Head of caudate nucleus (tissue), 42 donors: ENCODE measurements around the gene SLC35G2.
"Not testable (repeated sequence)": the region's sequence is repeated elsewhere in the genome, so short reads cannot be mapped to it uniquely, and the experiment has no call there.

Experiments
- DNase-seq, 42 donors: peaks; one replicate each; pipeline versions ENCODE4 v3.0.0 to v3.0.0-alpha.2; 2020 to 2021; ENCODE audit warnings: mixed read lengths in 7 of 42
- intact Hi-C: fragments of 100-400 bp; cut with DNase I; formaldehyde crosslinking; loops from one replicate; pipeline ENCODE4 v1.15.0; 2022

SLC35G2 gene

DNA sequence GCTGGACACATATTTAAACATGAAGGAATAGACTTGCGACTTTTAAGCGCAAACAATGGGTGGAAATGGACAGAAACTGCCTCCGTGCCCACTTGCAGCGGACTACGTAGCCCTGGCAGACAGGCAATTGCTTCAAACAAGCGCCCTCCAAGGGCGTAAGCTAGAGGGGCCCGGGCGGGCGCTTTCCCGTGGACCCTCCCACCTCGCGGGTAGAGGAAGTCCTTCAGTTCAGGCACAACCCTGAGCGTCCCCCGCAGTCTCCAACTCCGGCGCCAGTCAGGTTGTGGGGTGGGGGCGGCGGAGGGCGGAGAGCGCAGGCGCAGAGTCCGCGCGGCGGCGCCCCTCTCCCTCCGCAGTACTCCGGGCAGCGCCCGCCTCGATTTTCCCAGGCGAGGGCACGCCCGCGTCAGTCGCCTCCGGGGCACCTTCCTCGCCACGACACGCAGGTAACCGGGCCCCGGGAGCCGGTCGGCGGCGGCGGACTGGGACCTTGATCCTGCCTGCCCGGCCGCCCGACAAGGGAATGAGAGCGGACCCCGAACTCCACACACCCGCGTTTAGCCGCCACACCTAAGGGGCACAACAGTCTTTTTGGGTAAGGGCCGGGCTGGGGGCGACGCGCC lies at the start of gene SLC35G2:
Gene SLC35G2, plus strand, starts transcription at position 358 of the 623 bp plus-strand sequence. CDS start 35,335 bp downstream, outside the sequence.
- intact Hi-C loops: loop anchor here (2.0 kb wide), 1 partner anchor 66 kb away; the partner anchor contains the start of gene STAG1
- peak; percentile 37 to 85 (median 70) for DNase-seq

DNA sequence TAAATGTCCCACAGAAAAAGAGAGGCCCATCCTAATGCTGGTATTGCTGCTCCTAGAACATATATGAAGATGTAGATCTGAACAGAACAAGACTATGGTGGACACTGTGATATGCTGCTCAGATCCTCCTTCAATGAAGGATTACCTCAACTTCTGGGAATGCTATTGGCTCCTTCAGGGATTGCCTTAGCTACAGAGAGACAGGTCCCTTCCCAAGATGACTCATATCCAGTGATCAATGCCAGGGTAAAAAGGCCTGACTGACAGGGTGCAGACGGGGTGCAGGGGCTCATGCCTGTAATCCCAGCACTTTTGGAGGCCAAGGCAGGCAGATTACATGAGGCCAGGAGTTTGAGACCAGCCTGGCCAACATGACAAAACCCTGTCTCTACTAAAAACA lies 46.2 kb upstream of the SLC35G2 start:
- no peak for DNase-seq
- intact Hi-C loops: no loop called here

DNA sequence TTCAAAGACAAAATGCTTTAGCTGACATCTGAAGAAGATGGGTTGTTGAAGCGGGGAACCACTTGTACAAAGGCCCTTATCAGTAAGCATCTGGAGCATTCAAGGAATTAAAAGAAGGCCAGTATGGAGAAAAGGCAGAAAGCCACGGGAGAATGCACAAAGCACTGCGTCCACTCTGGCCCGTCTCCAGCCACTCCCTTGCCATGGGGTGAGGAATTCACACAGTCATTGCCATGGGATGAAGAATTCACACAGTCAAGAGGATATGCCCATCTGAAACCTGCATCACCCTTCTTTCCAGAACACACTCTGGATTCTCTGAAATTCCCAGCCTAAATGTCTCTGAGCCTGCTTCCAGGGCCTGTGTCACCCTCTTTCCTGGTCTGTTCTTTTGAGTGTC lies 40.1 kb upstream of the SLC35G2 start:
- DNase-seq: no peak
- intact Hi-C loops: no loop called here

DNA sequence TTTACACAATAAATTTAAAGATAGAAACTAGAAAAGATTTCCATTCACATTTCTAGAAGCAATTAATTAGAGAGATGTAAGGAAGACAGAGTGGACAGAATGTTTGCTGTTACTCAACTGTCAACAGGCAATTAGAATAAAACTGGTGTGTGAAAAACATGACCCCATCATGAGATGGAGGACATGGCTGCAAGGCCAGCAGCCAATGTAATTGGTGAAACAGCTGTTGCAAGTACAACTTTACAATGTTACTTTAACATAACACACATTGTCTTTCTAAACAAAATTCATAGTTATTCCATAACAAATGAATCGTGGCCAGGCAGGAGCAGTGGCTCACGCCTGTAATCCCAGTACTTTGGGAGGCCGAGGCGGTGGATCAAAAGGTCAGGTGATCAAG lies 38.2 kb upstream of the SLC35G2 start:
- DNase-seq: no peak
- intact Hi-C loops: no loop called here

DNA sequence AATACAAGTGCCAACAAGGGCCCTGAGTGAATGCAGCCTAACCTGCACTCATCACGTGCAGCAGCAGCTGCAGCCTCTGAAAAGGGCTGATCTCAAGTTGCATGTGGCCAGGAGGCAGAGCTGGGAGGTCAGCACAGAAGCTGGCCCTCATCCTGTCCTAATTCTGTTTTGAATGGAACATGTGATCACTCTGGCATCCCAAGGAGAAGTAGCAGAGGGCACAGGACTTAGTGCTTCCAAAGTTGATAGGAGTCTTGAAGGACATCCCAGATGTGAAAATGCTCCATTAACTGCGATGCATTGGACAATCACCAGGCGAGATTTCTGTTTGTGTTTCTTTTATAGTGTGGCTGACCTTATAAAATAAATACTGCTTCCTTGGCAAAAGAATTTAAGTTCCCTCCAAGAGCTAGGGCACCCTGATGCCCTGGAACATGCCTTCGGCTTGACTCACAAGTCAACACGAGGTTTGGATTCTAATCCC lies 35.2 kb upstream of the SLC35G2 start:
- DNase-seq: no peak
- intact Hi-C loops: no loop called here

DNA sequence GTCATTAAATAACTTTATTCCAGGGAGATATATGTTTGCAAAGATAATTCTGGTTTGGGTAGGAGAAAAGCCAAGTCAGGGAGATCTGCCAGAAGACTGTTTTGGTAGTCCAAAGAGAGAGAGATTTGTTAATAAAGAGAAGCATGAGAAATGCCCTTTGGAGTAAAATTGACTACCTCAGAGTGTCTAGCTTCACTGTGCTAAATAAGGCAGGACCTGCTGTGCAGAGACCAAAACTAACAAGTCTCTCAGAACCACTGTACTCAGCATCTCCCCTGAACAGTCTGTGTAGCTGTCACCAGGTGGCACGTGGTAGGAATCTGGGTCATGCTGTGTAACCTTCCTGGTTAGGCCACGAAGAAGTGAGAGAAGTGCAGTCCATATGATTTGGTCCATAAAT lies 31.6 kb upstream of the SLC35G2 start:
- intact Hi-C loops: no loop called here

DNA sequence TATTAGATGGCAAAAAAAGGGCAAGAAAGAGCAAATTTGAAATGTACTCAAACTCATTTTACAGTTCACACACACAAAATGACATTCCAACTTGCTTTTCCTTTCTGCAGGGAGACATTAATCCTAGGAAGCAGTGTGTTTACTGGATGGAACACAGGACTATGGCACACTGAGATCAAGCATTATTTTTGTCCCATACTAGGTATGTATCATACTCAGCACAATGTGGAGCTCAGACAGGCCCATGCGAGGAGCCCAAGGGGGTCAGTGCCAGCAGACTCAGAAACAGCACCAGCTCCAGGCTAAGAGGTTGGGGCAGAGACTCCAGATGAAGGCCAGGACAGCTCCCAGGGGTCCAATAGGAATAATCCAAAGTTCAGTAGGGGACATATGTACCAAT lies 30.8 kb upstream of the SLC35G2 start:
- no peak for DNase-seq
- intact Hi-C loops: no loop called here

More for the DNA sequence above, 31.6 kb upstream of the SLC35G2 start:
- peak in 8 of 42 donors; percentile 5 to 45 (median 18) for DNase-seq

DNA sequence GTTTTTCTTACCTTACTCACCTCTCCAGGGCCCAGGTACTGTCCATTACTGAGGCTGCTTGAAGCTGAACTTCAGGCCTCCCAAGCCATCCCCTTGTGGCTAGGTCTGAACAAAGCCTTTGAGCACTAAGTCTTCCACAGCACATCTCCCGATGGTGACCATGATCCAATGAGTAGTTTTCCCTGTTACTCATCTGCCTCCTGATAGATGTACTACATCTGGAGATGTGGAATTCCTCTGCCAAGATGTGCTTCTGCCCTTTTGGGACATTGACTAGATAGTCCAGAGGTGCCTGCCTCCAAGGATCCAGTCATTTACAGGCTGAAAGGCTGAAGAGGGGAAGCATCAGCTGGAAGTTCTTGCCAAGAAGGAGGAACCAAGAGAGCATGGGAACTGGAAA lies 28.9 kb upstream of the SLC35G2 start:
- intact Hi-C loops: no loop called here
- DNase-seq: no peak

DNA sequence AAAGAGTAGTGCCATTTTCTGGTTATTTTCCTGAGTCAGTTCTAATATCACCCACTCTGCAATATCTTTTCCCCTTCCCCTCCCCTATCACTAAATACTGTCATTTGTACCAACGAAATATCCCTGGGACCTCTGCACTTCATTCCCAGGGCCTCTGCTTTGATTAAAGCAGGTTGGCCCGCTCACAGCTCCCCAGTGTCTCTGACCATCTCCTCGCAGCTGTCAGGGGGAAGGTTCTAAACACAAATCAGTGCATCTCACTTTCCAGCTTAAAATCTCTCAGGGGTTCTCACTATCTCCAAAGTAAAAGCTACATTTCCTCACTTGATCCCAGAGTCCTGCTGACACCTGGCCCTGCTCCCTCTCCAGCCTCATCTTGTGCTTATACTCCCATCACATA lies 28.1 kb upstream of the SLC35G2 start:
- intact Hi-C loops: no loop called here
- no peak for DNase-seq

DNA sequence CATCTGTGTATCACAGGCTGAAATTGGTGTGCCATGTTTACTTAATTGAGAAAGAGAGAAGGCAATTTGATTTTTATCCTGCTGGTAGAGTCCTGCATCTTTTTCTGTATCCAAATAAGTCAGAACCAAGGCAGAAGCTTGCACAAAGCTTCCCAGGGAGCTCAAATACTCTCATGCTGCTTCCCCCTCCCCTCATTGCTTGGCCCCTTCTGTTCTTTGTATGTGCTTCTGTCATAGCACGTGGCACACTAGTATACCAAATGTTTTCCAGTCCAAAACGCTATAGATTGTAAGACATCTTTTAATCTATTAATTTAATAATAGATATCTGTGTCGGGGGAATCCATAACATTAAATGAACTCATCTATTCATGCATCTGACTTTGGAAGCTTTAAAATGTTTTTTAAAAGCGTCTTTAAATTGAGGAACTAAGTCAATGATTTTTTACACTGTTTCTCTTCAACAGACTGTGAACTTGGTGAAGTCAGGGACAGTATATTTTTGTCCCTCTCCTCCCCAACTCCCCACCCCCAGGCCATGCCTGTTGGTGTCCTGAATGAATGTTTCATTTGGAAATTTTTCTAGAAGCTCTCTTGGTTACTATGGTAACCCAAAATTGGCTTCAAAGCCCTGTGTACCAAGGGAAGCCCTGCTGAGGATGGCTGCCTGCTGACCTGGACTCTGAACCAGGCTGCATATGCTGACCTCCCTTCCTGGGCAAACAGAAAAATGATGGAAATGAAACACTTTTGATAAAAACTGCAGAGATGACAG lies 26.2 kb upstream of the SLC35G2 start:
- intact Hi-C loops: no loop called here
- peak in 18 of 42 donors; percentile 4 to 39 (median 15) for DNase-seq

DNA sequence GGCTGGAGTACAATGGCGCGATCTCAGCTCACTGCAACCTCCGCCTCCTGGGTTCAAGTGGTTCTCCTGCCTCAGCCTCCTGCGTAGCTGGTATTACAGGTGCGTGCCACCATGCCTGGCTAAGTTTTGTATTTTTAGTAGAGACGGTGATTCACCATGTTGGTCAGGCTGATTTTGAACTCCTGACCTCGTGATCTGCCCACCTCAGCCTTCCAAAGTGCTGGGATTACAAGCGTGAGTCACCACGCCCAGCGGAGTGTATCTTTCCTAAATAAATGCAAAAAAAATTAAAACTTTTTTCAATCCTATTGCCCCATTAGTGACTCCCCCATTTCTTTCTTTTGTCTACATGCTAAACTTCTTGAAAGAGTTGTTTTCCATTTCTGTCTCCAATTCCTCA lies 17.8 kb upstream of the SLC35G2 start:
- DNase-seq, intact Hi-C loops: not testable (repeated sequence)

DNA sequence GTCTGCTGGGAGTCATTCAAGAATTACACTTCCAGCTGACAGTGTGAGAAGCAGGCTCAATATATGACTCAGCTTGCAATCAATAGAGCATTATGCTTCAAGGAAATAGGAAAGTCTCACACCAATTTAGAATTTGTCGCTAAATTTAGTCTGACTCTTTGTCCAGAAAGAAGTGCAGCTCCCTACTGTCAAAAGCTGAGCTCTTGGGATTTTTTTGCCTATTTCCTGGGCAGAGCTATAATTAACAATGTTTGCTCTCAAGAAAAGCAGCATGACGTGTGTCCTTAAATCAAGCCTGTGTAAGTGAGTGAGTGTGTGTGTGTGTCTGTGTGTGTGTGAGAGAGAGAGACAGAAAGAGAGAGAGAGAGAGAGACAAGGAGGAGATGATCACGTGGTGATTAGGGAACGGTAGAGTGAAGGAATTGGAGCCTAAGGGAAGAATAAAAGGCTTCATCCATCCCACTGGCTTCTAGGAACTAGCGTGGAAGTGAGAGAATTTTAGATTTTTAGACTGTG lies 16.4 kb upstream of the SLC35G2 start:
- intact Hi-C loops: no loop called here
- DNase-seq: peak in 2 of 42 donors; percentile 22 to 46

DNA sequence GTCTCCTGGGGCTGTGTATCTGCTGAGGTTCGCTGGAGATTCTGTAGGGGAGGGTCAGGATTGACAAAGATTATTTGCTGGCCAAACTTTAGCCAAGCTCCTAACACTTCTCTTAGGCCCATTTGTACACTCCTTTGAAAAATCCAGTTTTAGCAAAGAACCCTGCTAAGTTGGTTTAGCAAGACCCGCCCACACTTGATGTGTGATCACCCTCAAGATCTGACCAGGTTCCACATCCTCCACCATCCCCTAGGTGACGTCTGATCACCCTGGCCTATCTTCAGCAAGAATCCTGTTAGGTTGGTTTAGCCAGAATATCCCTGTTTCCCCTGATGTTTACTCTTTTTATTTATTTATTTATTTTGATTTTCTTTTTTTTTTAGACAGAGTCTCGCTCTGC lies 14.8 kb upstream of the SLC35G2 start:
- intact Hi-C loops: no loop called here

DNA sequence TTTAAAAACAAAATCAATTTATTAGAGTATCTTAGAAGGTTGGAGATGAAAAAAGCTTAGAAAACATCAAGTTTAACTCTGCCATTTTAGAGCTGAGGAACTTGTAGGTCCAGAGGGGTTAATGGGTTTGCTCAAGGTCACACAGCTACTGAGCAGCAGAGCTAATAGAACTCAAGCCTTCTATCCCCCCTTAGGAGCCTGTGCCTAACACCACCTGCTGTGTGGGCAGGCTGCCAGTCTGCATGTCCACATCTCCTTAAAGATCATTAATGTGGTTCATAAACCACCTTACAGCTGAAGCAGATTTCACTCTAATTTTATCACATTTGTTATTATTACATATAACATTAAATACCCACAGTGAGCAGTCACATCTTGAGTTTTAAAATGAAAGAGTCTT lies 14.1 kb upstream of the SLC35G2 start:
- intact Hi-C loops: no loop called here
- DNase-seq: no peak

More for the DNA sequence above, 14.8 kb upstream of the SLC35G2 start:
- DNase-seq: no peak

DNA sequence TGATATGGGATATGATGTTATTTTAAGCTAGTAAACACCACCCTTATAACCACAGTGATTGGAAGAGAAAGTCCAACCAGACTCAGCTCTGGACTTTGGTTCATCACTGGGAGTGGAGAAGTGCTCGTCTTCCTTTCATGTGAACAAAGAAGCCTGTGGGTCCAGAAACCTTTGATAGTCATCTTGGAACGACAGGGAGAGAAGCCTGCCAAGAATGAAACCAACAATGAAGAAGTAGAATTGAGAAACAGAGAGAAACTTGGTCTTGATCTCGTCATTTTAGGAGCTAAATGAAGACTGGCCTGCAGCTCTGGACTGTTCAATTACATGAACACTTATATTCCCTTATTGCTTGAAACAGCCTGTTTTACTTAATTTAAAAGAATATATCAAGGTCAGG lies 13.1 kb upstream of the SLC35G2 start:
- no peak for DNase-seq
- intact Hi-C loops: no loop called here

DNA sequence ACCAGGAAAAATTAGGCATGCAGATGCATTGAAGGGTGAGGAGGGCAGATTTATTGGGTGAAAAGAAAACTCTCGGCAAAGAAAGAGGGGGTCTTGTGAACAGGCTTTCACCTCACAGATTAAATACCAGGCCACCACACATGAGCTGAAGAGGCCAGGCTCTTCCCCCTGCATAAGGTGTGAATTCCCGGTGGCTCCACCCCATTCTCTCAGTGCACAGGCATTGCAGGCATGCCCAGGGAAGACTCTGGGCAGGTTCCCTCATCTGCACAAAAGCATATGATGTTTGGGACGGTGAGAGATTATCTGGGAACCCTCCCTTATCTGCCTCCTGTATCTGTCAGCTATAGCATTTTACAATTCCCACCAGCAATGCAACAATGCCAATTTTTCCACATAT lies 7.2 kb upstream of the SLC35G2 start:
- intact Hi-C loops: no loop called here

DNA sequence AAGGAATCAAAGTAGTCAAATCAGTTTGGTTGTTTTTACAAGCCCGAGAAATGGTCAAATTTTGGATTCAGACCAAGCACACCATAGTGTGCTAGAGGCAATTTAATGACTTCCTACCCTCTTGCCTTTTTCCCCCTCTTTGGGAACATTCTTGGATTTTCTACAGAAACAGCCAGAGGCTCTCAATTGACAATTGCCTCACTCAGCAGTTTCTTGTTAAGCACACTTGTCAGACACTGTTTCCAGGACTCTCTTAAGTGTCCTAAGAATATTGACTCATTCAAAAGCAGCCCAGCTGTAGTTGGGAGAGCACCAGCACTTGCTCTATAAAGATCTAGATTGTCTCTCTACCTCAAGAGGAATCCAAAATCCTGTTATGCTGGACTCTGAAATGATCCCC lies 1.5 kb upstream of the SLC35G2 start:
- intact Hi-C loops: no loop called here
- peak in 5 of 42 donors; percentile 7 to 45 (median 10) for DNase-seq

More for the DNA sequence above, 7.2 kb upstream of the SLC35G2 start:
- DNase-seq: no peak

DNA sequence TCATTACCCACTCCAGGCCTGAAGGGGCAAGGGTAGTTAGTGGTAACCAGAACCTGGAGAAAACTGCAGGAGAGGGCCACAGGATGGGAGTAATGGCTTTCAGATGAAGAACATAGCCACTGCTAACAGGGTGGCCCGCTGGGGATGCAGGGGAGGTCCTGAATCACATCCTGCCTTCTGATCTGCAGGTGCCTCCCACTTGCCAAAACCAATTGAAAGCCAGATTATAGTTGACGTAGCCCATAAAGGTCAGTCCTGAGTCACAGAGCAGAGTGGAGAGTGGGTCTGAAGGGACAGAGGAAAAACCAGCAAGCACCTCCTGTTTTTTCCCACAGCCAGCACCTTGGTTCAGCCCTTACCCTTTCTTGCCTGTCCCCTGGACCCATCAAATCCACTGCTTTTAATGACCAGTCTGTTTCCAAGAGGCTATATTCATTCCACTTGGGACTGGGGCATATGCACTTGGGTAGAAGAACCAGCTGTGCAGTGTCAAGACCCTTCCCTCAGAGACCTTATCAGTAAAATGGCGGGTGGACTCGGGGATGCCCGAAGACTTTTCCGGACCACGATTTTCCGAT lies 646 bp upstream of the SLC35G2 start:
- DNase-seq: peak in 7 of 42 donors; percentile 8 to 40 (median 19)
- intact Hi-C loops: loop anchor here (2.0 kb wide), 1 partner anchor 65 kb away; the partner anchor contains the start of gene STAG1

DNA sequence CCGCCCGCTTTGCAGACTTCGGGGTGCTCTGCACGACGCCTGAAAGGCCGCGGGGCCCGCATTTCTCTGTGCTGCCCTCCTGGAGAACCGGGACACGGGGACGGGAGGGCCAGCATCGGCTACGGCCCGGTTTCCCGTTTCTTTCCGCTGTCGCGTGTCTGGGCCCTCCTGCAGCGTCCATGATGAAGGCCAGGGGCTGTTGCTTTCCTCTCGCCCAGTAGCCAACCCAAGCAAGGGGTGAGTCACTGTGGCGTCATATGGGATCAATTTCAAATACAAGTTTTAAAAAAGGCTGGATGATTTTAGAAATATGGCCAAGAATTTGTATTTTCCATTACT lies 435 bp downstream of the SLC35G2 start:
- intact Hi-C loops: loop anchor here (2.0 kb wide), 1 partner anchor 67 kb away; the partner anchor contains the start of gene STAG1
- peak in 32 of 42 donors; percentile 6 to 73 (median 28) for DNase-seq
